Stimulated activated CD8-positive, alpha-beta memory T cell treated with anti-CD3 and anti-CD28 coated beads, Interleukin-15, amount 100 ng/mL, for 1 hour (primary cell): ENCODE data around the gene CEBPE.
A peak's percentile ranks its signal among the peaks of the same experiment; 100 is the strongest.

Experiments
- DNase-seq: peaks from one replicate; pipeline ENCODE4 v3.0.0-alpha.2; 2020; ENCODE audit warnings: low read depth

The CEBPE gene

DNA sequence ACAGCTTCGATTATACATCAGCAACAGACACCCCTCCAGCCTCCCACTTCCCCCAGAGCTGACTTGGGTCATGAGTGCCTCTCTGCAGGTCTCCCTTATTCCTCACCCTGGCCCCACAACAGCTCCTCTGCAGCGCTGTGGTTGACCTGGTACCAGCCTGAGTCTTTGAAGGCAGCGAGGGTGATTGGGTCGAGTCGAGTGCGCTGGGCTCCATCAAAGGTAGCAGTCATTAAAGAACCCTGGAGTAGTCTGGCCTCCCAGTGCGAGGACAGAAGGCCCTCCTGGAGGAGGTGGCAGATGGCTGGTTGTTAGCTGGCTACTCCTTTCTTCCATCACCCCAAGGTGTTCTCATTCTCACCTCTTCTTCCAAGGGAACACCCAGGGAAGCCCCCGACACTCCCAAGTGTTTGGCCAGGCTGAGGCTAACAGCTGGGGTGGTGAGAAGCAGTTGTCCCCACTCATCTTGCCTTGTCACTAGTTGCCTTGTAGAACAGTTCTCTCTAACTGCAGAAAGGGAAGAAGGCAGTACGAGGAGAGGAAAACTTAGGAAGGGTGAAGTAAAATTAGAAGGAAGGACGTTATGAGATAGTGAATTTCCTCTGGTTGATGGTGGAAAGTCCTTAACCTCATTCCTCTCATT is 16.9 kb downstream of the CEBPE start:
- no peak for DNase-seq

DNA sequence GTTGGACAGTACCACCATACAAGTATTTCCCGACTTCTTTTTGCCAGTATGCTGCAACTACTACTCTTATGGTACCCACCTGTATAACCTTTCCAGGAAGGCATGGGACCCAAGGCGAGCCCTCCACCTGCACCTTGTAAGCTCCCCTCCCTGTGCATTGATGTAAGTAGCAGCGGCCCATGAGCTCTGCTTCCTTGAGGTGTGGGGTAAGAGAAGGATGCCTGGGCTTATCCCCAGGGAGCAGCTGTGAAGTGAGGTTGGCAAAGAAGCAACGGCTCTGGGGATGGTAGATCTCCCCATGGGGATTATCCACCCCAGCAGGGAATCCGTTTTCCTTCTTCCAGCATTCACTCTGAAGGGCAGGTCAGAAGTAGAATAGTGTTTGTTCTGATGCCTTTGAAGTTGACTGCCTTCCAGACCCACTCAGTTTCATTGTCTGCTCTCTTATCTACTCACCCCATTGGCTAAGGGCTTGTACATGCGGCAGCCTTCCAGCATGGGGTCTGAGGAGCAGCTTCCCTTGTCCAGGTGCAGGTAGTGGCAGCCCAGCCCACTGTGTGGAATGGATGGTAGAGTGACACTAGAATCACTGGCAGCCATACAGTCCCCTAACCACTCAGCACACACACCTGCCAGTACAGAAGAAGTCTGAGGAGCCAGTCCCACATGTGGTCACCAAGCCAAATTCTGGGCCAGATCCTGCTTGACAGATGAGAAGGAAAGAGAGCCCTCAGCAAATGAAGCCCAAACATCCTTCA is 17.7 kb downstream of the CEBPE start:
- DNase-seq = no peak

DNA sequence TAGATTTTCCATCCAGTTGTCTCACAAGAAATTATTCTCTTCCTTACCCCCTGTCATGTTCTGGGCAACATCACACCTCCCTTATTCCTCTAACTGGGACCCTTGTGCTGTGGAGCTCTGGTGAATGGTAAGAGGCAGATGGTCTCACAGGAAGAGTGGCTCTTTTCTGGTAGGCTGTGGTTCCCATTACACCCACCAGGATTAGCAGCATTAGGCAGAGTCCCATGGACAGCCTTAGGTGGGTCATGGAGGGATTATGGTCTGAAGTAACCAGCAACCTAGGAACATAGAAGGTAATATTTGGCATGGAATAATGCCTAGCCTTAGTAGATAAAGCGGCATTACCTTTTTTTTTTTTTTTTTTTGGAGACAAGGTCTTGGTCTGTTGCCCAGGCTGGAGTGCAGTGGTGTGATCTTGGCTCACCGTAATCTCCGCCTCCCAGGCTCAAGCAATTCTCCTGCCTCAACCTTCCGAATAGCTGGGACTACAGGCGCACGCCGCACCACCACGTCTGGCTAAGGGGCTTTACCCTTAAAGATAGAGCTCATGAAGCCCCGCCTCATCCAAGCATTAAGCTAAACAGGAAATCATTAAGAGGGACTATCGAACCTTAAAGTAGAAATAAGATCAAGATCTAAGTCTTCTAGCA is 19.7 kb downstream of the CEBPE start:
- no peak for DNase-seq

DNA sequence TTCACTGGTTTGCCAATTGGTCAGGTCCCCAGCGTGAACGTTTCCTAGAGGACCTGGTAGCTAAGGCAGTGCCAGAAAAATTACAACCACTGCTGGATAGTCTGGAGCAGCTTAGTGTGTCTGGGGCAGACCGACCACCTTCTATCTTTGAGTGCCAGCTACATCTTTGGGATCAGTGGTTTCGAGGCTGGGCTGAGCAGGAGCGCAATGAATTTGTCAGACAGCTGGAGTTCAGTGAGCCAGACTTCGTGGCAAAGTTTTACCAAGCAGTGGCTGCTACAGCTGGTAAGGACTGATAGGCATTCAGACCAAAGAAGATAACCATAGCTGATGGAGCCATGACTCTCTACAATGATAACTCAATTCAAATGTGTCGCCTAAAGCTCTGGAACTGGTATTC is 21.3 kb downstream of the CEBPE start:
- no peak for DNase-seq

DNA sequence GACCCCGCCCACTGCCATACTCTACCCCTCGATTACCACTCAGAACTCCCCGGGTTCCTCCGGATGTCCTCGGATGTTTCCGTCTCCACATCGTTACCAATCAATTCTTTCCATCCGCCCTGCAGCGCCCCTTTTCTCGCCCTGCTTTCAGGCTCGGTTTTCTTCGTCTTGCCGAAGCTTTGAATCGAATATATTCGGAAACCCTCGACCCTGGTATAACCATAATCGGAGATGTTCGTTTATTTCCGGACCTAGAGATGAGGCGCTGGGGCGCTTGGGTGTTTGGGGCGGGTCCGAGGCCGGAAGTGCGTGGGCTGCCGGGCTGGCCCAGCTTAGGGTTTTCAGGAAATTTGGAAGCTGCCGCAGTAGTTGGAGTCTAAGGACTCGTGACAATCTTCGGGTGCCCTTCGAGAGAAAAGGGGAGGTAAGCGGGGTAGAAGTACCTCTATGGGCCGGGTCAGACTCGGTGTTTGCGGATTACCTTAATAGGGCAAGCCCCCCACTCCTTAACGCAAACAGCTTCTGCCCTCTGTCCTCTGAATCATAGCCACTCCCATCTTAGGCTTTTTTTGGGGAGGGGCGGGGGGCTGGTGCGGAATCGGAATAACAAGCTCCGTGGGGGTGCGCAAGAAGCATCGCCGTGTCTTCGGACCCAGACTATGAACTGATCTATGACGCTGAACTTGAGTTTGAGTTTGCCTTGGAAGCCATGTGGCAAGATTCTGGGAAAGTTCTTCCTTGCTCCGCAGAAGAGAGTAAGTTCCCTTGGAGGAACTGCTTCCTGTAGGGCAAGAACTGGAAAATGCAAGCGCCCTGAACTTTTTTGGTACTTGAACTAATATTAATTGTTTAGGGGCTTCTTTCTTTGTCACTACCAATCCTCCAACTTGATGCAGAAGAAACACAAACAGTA is 23.6 kb downstream of the CEBPE start, which contains the start of gene C14orf119:
C14orf119 (plus strand) TSS at position 310 of the 913 bp plus-strand sequence. CDS start 2,154 bp downstream, outside the sequence.
- peak; percentile 99 for DNase-seq

DNA sequence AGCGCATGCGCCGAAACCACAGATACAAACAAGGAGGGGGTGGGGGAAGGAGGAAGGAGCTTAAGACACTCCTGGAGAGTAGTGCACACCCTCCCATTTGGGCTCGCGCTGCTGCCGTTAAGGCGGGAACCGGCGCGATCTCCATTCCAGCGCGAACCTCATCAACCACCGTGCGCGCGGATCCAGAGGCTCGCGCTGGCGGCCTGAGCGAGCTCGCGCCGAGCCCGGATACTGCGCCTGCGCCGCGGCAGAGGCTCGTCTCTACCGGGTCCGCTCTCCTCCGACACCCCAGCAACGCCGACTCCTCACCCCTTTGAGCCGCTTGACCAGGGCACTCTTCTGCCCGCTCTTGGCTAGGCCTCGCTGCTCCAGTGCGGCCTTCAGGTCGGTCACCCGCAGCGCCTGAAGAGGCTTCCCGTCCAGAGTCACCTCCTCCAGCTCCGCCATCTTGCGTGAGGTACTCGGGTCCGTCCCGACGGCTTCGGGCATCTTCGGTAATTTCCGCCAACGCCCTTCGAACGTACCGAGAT is 24.3 kb downstream of the CEBPE start, which contains the start of gene ACIN1:
ACIN1 (minus strand) TSS at position 471 of the 530 bp plus-strand sequence; CDS start at position 447, 24 bp downstream.
- DNase-seq = peak; percentile 49

DNA sequence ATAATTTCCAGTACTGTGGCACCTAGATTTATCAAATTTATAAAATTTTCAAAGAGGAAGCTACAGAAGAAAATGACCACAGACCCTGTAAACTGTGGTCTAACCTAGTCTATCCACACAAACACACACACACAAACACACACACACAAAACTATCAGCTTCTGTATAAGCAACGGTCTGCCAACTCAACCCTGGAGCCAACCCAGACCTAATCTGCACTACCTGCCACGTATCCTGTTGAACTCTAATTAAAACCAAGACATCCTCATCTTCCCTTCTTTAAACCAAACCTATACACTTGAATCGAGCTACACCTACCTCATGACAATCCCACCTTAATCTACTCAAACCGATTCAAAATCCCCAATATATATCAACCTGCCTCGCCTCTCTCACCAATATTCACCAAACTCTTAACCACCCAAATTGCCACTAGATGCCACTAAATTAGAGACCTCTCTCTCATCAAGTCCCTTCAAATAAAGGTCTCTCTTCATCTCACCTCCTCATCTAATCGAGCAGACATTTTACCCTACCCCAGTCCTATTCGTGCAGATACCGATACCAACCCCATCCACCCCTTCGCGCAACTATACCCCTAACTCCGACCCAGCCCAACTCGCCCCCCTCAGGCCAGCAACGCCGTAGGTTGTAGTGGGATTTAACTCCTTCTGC is 24.9 kb downstream of the CEBPE start:
- no peak for DNase-seq

DNA sequence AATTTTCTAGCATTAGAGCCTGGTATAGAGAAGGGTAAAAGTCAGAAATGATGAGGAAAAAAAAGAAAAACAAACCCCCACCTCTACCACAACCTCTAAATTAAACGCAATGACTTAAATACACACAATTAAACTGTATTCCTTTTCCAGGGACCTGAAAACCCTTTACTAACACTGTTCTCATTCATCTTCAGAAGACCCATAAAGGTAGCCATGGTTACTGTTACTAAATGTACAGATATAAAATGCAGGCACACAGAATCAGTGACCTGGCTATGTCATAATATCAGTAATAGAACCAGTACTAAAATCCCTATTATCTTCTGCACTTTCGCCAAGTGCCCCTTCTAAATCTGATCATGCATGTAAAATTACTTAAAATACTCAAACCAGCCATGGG is 25.5 kb downstream of the CEBPE start:
- DNase-seq = no peak

DNA sequence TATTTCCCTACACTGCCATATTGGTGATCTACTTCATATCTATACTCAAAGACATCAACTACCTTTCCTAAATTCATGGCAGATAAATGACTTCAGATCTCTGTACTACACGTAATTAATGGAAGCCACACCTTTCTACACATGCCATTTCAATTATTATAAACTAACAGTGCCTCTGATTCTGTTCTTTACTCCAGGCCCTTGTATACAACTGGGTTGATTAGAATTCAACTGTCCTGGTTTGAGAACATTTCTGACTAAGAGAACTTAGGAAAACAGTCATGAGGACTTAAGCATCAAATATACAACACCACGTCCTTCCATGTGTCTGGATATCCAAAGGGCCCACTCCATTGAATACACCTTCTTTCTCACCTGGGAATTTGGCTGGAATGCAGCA is 26.0 kb downstream of the CEBPE start:
- DNase-seq = no peak

DNA sequence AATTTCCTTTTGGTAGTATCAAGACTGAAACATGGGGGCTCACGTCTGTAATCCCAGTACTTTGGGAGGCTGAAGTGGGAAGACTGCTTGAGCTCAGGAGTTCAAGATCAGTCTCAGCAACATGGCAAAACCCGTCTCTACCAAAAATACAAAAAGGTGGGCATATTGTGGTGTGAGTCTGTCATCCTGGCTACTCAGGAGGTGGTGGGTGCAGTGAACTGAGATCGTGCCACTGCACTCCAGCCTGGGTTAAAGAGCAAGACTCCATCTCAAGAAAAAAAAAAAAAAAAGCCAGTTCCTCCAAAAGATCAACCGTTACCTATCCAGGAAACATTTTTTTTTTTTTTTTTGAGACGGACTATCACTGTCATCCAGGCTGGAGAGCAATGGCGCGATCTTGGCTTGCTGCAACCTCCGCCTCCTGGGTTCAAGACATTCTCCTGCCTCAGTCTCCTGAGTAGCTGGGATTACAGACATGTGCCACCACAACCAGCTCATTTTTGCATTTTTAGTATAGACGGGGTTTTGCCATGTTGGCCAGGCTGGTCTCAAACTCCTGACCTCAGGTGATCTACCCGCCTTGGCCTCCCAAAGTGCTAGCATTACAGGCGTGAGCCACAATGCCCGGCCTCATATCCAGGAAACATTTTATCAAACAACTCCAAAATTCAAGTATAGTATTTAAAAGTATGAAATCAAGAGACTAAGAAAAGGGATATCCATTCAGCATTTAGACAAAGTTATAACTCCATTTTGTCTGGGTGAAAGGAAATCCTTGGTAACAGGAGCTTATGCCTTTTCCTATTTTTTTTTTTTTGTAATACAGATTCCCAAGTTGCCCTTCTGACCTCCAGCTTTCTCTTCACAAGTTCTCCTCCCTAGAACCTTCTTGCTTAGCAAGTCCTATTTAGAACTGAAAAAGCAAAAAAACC is 27.5 kb downstream of the CEBPE start:
- no peak for DNase-seq

DNA sequence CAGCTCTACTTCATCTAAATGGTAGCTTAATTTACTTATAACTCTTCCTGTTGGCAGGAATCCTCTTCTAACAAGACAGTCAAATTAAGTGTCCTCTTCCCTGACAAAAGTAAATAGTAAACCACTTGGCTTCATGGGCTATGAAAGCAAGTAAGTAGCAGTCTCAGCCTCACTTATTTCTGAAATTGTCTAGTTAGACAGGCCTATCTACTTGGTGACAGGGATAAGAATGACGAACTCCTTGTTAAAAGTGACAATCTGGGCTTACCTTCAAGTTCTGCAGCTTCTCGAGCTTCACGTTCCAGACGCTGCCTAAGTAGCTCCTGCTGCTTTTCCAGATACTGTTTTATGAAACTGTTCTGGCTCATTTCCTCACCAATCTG is 28.8 kb downstream of the CEBPE start:
- no peak for DNase-seq

DNA sequence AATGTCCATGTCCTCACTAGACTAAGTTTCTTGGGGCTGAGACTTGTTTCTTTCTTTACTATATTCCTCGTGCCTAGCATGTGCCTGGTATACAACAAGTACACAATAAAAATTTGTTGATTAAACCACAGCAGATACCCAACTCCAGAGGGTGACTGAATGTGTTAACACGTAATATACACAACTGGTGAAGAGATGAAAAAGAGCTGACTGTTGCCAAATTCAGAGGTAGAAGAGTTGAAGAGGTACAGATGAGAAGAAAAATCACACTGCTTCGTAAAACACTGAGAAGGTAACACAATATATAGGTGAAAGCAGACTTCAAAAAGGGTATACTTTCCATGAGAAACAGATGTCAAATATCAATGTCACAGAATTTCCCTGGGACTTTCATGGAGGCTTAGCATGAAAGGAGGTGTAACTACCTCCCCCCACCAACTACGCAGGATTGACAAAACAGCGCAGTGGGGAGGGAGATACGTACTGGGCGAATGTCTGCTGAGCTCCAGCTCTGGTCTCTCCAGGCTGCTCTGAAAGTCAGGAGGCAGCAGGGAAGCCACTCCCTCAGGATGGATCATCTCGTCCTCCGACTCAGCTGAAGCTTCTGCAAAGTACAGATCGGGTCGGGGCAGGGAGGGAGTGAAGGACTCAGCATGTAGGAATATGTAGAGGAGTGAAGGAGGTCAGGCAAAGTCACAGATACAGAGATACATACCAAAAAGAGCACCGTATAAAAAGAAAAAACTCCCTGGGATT is 29.4 kb downstream of the CEBPE start:
- no peak for DNase-seq

DNA sequence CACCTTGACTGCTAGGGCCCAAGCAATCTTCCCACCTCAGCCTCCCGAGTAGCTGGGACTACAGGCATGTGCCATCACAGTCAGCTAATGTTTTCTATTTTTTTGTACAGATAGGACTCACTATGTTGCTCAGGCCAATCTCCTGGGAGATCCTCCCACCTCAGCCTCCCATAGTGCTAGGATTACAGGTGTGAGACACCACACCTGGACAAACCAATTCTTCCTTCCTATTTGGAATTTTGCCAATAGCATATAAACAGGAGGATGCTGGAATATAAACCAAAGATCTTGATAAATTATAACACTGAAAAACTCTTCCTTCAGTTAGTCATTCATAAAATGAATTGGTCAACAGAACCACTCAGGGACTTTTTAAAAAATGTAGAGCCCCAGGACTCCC is 32.5 kb downstream of the CEBPE start:
- no peak for DNase-seq

DNA sequence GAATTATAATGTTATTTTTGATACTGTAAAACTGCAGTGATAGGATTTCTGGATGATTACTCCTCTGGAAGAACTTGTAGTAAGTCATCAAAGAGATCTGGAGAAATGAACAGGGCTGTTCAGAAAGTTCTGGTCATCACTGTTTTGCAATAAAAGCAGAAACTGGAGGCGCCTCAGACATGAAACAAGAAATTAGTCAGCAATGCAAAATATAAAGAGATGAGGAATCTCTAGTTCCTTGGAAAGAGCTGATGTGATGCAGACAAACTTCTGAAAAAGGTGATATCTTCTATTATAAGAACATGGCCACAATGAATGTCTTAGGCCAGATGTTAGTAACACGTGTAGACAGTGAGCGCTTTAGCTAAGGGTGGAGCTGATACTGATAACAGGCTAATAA is 33.6 kb downstream of the CEBPE start:
- DNase-seq = no peak

DNA sequence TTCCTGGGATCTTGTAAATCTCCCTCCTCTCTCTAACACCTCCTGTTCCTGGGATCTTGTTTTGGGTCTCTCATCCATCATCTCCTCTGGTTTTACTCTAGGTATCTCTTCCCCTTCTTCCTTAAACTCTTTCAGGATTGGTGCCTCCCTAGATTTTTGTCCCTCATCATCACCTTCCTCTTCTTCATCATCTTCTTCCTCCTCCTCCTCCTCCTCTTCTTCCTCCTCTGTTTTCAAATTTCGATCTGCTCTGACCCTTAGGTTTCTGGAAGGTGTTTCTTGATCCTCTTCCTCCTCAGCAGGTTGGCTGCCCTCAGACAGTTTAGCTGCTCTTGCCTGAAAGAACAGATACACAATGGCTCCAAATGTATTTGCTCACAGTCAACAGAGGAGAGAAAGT is 38.6 kb downstream of the CEBPE start:
- DNase-seq = no peak

DNA sequence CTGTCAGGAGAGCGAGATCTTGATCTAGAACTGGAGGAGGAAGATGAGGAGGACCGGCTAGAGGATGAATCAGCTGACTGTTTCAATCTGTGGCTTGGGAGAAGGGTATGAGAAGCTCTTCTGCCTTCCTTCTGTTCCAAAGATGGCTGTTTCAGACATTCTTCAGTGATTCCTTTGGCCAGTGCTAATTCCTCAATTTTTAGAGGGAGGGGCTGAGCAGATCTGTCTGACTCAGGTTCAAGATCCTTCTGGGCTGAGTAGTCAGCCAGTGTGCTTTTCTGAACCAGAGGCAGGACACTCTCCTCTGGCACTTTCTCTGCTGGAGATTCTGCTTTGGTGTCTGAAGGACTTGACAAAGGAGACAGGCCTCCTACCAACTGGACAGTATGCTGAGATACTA is 39.3 kb downstream of the CEBPE start:
- DNase-seq = no peak

DNA sequence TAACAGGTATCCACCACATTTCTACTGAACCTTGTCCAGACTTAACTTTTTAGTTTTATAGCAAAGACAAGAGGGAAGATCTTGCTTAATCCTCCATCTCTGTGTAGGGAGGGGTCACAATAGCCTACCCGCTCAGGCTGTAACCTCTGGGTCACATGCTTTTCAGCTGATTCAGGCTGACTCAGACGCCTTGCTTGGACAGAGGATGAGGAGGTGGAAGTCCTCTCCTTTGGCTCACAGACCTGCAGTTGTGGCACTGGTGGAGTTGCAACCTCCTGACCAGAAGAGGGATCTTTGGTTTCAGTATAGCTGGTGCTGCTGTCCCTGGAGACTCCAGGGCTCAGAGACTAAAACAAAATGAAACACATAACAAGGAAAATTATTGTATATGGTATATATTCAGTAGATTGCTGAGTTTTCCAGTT is 40.4 kb downstream of the CEBPE start:
- no peak for DNase-seq

DNA sequence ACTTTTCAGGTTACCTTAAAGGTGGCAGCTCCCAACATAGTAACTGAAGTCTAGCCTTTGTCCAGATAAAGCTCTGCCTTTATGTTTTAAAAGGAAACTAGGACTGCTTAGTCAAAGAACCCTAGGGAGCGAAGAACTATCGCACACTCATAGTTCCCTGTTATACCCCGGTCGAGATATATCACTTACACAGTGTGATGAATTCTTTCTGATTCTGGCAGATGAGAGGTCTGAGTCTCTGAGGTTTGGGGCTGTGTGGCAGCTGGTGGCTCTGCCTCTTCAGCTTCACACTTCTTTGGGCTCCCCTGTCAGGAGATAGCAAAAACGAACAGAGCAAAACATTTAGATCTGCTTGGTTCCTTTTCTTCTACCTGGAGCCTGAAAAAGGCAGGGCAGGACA is 41.1 kb downstream of the CEBPE start:
- no peak for DNase-seq

DNA sequence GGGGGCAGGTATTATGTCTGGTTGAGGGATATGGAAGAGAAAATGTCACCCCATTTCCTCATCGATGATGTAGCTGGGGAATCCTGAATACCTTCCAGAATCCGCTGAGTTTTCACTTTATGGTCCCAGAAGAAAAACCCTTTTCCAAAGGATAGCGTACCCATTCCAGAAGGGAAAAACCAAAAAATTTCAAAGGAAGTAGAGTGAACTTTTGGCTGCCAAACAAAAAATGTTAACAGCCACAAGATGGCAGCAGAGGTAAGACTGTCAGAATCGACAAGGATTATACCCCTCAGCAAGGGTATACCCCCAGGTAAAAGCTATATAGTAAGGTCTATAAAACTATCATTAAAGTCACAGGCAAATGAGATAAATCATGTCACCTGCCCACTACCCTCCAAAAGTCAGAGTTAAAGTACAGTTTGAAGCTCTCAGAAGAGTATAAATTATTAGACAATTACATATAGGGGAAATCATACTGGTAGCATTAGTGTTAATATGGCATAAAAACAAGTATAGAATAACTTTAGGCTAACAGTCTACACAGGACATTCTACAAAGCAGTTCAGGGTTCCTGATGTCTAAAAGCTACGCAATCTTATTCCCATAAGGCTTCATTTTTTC is 42.2 kb downstream of the CEBPE start:
- DNase-seq = no peak
